GM23338 (cell line): ENCODE results near the gene DOK7. TPM values are rescaled to one million over a fixed set of nuclear protein-coding genes. Genes with fewer than 3 reads are reported as not detected.

Experiments
- CREB1 ChIP-seq: fragments of 250-450 bp; sonication (Bioruptor Pico); IDR thresholded peaks from 2 replicates; pipeline ENCODE4 v1.5.0; 2020; ENCODE audit warnings: low read depth, mild to moderate bottlenecking, moderate library complexity
- CTCF ChIP-seq, 2 experiments: fragments of 200-600 bp in 1 of 2; sonication (generic) in 1 of 2; conservative IDR thresholded peaks; 2 replicates each; pipeline versions ENCODE4 v1.5.1 to v1.6.1; 2016 to 2017; ENCODE audit warnings: antibody characterized with exemption in 2 of 2, low read depth in 2 of 2, mild to moderate bottlenecking in 2 of 2, moderate library complexity in 1 of 2
- ETS1 ChIP-seq: IDR thresholded peaks from 2 replicates; pipeline ENCODE4 v1.6.1; 2016; ENCODE audit warnings: antibody characterized with exemption
- JUNB ChIP-seq: IDR thresholded peaks from one replicate; pipeline ENCODE4 v1.6.1; 2016; ENCODE audit warnings: antibody characterized with exemption; ENCODE audit not compliant: unreplicated experiment
- POLR2AphosphoS5 ChIP-seq: IDR thresholded peaks from 2 replicates; pipeline ENCODE4 v1.6.1; 2016; ENCODE audit warnings: antibody characterized with exemption, low read depth
- REST ChIP-seq: IDR thresholded peaks from one replicate; pipeline ENCODE4 v1.6.1; 2018; ENCODE audit warnings: antibody characterized with exemption; ENCODE audit not compliant: unreplicated experiment
- STAT1 ChIP-seq: IDR thresholded peaks from one replicate; pipeline ENCODE4 v1.6.1; 2016; ENCODE audit warnings: antibody characterized with exemption; ENCODE audit not compliant: unreplicated experiment
- ZNF114 ChIP-seq: fragments of 250-450 bp; sonication (Bioruptor Pico); IDR thresholded peaks from 2 replicates; pipeline ENCODE4 v1.5.0; 2020; ENCODE audit warnings: mild to moderate bottlenecking, moderate library complexity
- ZNF462 ChIP-seq: fragments of 250-450 bp; sonication (Bioruptor Pico); IDR thresholded peaks from 2 replicates; pipeline ENCODE4 v1.5.0; 2020; ENCODE audit warnings: mild to moderate bottlenecking, moderate library complexity
- polyA plus RNA-seq: library from polyadenylated mRNA; unstranded; fragments of >200 nt; fragmentation: Nextera tagmentation; extraction: Ambion mirVana; gene quantifications from 2 replicates; pipeline ENCODE4 v1.2.1, GENCODE V29; 2016
- total RNA-seq: library from RNA; depleted of rRNA; stranded (reverse); fragments of >200 nt; shearing (Covaris generic); gene quantifications from 2 replicates; pipeline ENCODE4 v1.2.3, GENCODE V29; 2014

The DOK7 gene
- total and polyA plus RNA-seq, 2 experiments from 2014 or later = 0.34 to 0.52 TPM

GRCh38 chr4:3497523-3498389, 34.6 kb downstream of the DOK7 start (continued):
- TF ChIP-seq ZNF462 (no peak), CREB1 (CRISPR knock-in tag) (no peak), STAT1 (no peak), POLR2AphosphoS5 (no peak), JUNB (no peak), ZNF114 (CRISPR knock-in tag) (no peak), CTCF (conservative IDR thresholded peaks at IDR 0.05; ENCODE audit: low read depth in 2 of 2) (no peak), REST (no peak), ETS1 (no peak)
